Measurements from ENCODE around the gene PER2. TPM values are rescaled to one million over a fixed set of nuclear protein-coding genes. Genes with fewer than 3 reads are reported as not detected.

The PER2 gene
- total and polyA plus RNA-seq, 9 of the 15 experiments (the other 6 are each of a cell fraction or from before 2014, with no cell fraction given), result 1.1 to 10.3 (median 2.9) TPM

- TF ChIP-seq ZBTB5 (IDR thresholded peaks at IDR 0.05), result no peak
Measured at GRCh38 chr2:238314576-238314975, 26.2 kb upstream of the PER2 start (continued).

GRCh38 chr2:238313991-238314350, 25.6 kb upstream of the PER2 start:
- CTCF ChIA-PET (ENCODE audit: low intra/inter-chr PET ratio), result no interaction called here
- H3K4me2 ChIP-seq (ENCODE audit: insufficient read depth, low read length), result no peak overlapping the region
- in situ Hi-C loops (cut with MboI) (no loop called here), intact Hi-C loops (cut with micrococcal nuclease) (no loop called here)
- H3K4me3 ChIP-seq, result no peak overlapping the region
- no peak overlapping the region for H2AFZ ChIP-seq (ENCODE audit: low read depth, low read length)
- DNase-seq (ENCODE audit: extremely low read depth in 1 of 4, low spot score in 3 of 4) (no peak), FAIRE-seq (no peak), ATAC-seq (no peak)
- no peaks in the 10 kb centered on the region for H3K9me3 ChIP-seq (replicated peaks; ENCODE audit: control insufficient read depth, insufficient read depth, low read depth, low read length)
- H3K4me1 ChIP-seq (replicated peaks in 1 of 2; ENCODE audit: control insufficient read depth in 2 of 2, insufficient read depth in 2 of 2, low read length in 2 of 2), result peaks cover 0 to 6% of the 10 kb centered on the region in 2 experiments; a peak in 1 of 5 replicates
- no peaks in the 10 kb centered on the region for H3K79me2 ChIP-seq (ENCODE audit: control insufficient read depth, insufficient read depth, low read length)
- no peak for TF ChIP-seq NRF1 (conservative IDR thresholded peaks at IDR 0.05 in 1 of 2, IDR thresholded peaks at IDR 0.05 in 1 of 2)
- TF ChIP-seq MAZ (CRISPR knock-in tag; conservative IDR thresholded peaks at IDR 0.05 in 1 of 2, IDR thresholded peaks at IDR 0.05 in 1 of 2), result no peak
- TF ChIP-seq USF2 (CRISPR knock-in tag; IDR thresholded peaks at IDR 0.05), result no peak
- TF ChIP-seq ADNP (tag; IDR thresholded peaks at IDR 0.05), result no peak
- TF ChIP-seq KDM4B (IDR thresholded peaks at IDR 0.05; ENCODE audit: borderline replicate concordance in 2 of 2, low read depth in 1 of 2), result no peak
- no peak for TF ChIP-seq CEBPB (tag; IDR thresholded peaks at IDR 0.05)
- TF ChIP-seq ZBTB9 (CRISPR knock-in tag; IDR thresholded peaks at IDR 0.05), result no peak
- TF ChIP-seq CHD1 (IDR thresholded peaks at IDR 0.05; ENCODE audit: low read length), result no peak
- TF ChIP-seq ETS2 (tag; IDR thresholded peaks at IDR 0.05; ENCODE audit: borderline replicate concordance, poor library complexity, severe bottlenecking), result no peak
- TF ChIP-seq ZNF699 (CRISPR knock-in tag; IDR thresholded peaks at IDR 0.05; ENCODE audit: insufficient replicate concordance), result no peak
- no peak for TF ChIP-seq CAMTA2 (CRISPR knock-in tag; conservative IDR thresholded peaks at IDR 0.05)
- no peak for TF ChIP-seq GABPB2 (CRISPR knock-in tag; conservative IDR thresholded peaks at IDR 0.05)
- TF ChIP-seq TOE1 (IDR thresholded peaks at IDR 0.05; ENCODE audit: borderline replicate concordance), result no peak
- TF ChIP-seq TOE1 (CRISPR knock-in tag; IDR thresholded peaks at IDR 0.05; ENCODE audit: borderline replicate concordance, low read depth), result no peak
- TF ChIP-seq POLR3A (IDR thresholded peaks at IDR 0.05; ENCODE audit: borderline replicate concordance, extremely low read depth, insufficient read depth, insufficient read length), result no peak
- TF ChIP-seq KLF13 (tag; IDR thresholded peaks at IDR 0.05; ENCODE audit: borderline replicate concordance, low read depth), result no peak
- no peak for TF ChIP-seq CSDE1 (IDR thresholded peaks at IDR 0.05)
- no peak overlapping the region for H3K9ac ChIP-seq (ENCODE audit: insufficient read depth in 1 of 2, low read depth in 2 of 2, low read length in 2 of 2)
- peaks cover 2 to 12% of the 10 kb centered on the region in 2 experiments; a peak in 3 of 5 replicates for H3K27me3 ChIP-seq (ENCODE audit: control insufficient read depth in 2 of 2, insufficient read depth in 2 of 2, low read length in 2 of 2)
- 9% methylated on average over 2 of the region's 2 CpGs for WGBS (ENCODE audit: insufficient coverage, low coverage, missing lambda C conversion rate)
- H3K27ac ChIP-seq (ENCODE audit: extremely low read depth, low read depth, low read length), result no peak overlapping the region
- H3K9me1 ChIP-seq (ENCODE audit: control insufficient read depth, insufficient read depth, low read length), result no peaks in the 10 kb centered on the region
- POLR2A ChIA-PET, result interaction anchor here (1.1 kb wide), 1 partner anchor 9 kb away, joined by 5 read pairs; no protein-coding TSS in a partner anchor
- H3K36me3 ChIP-seq (ENCODE audit: control insufficient read depth, insufficient read depth, low read length), result no peaks in the 10 kb centered on the region
- no TSS peak for BruUV-seq (replicated peaks)
- no peaks in the 10 kb centered on the region for H4K20me1 ChIP-seq (replicated peaks; ENCODE audit: control insufficient read depth, insufficient read depth, low read length)

All from K562 (cell line).